GM15510 (cell line): ENCODE results near the gene ZBTB16.

Experiments used
- POLR2A ChIP-seq: IDR thresholded peaks from 3 replicates; pipeline ENCODE4 v1.6.1; 2011; ENCODE audit warnings: borderline replicate concordance; ENCODE audit not compliant: insufficient read length; ENCODE audit errors: extremely low read depth

The ZBTB16 gene

GRCh38 chr11:114162719-114163123 is 103.2 kb downstream of the ZBTB16 start:
- TF ChIP-seq POLR2A, result no peak

GRCh38 chr11:114163229-114163631 is 103.7 kb downstream of the ZBTB16 start:
- no peak for TF ChIP-seq POLR2A

- TF ChIP-seq POLR2A, result no peak
These were observed 104.4 kb downstream of the ZBTB16 start for GRCh38 chr11:114163830-114164401.

GRCh38 chr11:114164546-114164945 is 105.0 kb downstream of the ZBTB16 start:
- no peak for TF ChIP-seq POLR2A

GRCh38 chr11:114165326-114166230 is 106.1 kb downstream of the ZBTB16 start:
- no peak for TF ChIP-seq POLR2A

GRCh38 chr11:114166362-114166761 is 106.9 kb downstream of the ZBTB16 start:
- no peak for TF ChIP-seq POLR2A

GRCh38 chr11:114166897-114167323 is 107.4 kb downstream of the ZBTB16 start:
- no peak for TF ChIP-seq POLR2A

- TF ChIP-seq POLR2A, result no peak
These were observed 107.8 kb downstream of the ZBTB16 start for GRCh38 chr11:114167355-114167754.

GRCh38 chr11:114167771-114168448 is 108.4 kb downstream of the ZBTB16 start:
- TF ChIP-seq POLR2A, result no peak

- no peak for TF ChIP-seq POLR2A
These were observed 109.2 kb downstream of the ZBTB16 start for GRCh38 chr11:114168691-114169090.

- TF ChIP-seq POLR2A, result no peak
These were observed 109.8 kb downstream of the ZBTB16 start for GRCh38 chr11:114169321-114169749.

GRCh38 chr11:114169821-114170220 is 110.3 kb downstream of the ZBTB16 start:
- no peak for TF ChIP-seq POLR2A

GRCh38 chr11:114170226-114170625 is 110.7 kb downstream of the ZBTB16 start:
- no peak for TF ChIP-seq POLR2A

- TF ChIP-seq POLR2A, result no peak
These were observed 111.9 kb downstream of the ZBTB16 start for GRCh38 chr11:114171257-114172054.
